GM21515 (cell line): ENCODE results near the gene SYT17.

Experiments used
- ATAC-seq: cut with Tn5 transposase; IDR thresholded peaks from one replicate; pipeline ENCODE4 v1.9.1; 2021; ENCODE audit not compliant: unreplicated experiment

SYT17 gene

GRCh38 chr16:19291475-19291874 lies 123.4 kb downstream of the SYT17 start:
- ATAC-seq, result no peak

DNA sequence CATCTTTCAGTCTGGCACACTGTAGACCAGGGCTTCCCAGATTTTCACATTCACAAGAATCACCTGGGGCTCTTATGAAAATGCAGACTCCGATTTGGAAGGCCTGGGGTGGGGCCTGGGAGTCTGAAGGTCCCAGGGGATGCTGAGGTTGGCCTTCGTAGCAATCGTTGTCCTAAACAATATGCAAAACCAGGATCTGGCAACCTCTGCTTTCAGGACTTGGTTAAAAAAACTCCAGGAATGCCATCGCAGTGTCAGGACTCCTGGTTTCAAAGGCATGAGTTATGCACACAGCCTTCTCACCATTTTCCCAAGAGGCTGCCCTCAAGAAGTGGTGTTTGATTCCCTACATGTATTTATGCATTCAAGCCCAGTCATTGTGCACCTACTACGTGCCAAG lies 124.1 kb downstream of the SYT17 start:
- ATAC-seq, result no peak

GRCh38 chr16:19294156-19294649 lies 126.2 kb downstream of the SYT17 start:
- peak; percentile 70 for ATAC-seq

GRCh38 chr16:19295393-19295792 lies 127.4 kb downstream of the SYT17 start:
- no peak for ATAC-seq

GRCh38 chr16:19297454-19297853 lies 129.4 kb downstream of the SYT17 start:
- no peak for ATAC-seq

DNA sequence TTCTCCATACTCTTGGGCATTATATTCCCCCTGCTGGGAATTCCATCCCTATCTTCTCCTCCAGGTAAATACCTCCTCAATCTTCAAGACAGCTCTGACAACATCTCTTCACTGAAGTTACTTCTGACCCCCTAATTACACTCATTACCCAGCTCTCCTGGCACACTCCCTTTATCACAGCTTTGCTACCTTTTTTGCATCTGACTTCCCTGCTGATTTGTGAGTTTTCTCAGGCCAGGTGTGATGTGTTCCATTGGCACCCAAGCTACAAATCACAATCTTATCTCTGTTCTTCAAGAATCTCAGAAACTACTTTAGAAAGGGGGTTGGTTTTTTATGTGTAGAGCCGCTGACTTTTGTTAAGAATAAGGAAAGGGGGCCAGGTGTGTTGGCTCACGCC lies 131.5 kb downstream of the SYT17 start:
- no peak for ATAC-seq

GRCh38 chr16:19301931-19302330 lies 133.9 kb downstream of the SYT17 start:
- ATAC-seq, result no peak

- ATAC-seq, result no peak
These were observed 136.7 kb downstream of the SYT17 start for GRCh38 chr16:19304750-19305149.

DNA sequence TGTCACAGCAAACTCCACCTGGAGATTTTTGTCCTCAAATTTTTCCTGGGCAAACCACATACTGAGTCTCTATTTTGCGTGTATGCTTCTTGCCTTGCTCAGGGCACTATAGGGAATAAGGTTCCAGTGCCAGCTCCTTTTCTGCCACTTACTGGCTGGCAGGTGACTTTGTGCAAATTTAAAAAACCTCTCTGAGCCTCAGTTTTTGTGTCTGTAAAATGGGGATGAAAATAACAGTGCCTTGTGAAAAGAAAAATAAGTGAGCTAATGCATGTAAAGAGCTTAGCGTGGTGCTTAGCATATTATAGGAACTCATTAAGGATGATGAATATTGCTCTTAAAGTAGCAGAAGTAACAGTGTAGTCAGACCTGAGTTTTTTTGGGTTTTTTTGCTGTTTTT lies 137.4 kb downstream of the SYT17 start:
- no peak for ATAC-seq

GRCh38 chr16:19307587-19308241 lies 139.7 kb downstream of the SYT17 start:
- ATAC-seq, result no peak

DNA sequence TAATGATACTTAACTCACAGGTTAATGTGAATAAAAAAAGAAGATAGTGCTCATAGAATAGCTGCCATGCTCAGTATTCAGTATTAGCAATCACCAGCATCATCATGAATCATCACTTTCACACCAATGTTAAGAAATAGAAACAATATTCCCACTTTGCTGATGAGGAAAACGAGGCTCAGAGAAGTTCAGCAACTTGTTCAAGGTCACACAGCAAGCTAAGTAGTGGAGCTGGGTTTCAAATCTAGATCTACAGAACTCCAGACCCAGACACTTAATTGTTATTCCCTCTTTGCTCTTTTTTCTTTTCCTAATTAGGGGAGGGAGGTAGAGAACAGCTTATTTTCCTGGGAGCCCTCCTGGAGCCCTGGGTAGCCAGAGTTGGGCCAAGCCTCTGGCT lies 140.4 kb downstream of the SYT17 start:
- no peak for ATAC-seq

DNA sequence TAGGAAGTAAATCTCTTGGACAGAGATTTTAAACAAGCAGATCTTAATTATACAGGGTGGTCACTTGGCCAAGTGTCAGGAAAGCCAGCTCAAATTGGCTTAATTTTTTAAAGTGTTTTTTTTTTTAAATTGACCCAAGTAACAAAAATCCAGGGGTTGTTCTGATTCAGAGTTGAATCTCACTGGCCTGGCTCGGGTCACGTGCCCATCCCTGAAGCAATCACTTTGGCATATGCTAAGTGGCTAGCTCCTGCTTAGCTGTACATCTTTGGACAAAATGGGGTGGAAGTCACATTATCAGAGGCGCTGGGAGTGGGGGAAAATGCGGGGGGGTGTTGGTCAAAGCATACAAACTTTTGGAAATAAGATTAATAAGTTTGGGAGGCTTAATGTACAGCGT lies 141.1 kb downstream of the SYT17 start:
- ATAC-seq, result no peak

DNA sequence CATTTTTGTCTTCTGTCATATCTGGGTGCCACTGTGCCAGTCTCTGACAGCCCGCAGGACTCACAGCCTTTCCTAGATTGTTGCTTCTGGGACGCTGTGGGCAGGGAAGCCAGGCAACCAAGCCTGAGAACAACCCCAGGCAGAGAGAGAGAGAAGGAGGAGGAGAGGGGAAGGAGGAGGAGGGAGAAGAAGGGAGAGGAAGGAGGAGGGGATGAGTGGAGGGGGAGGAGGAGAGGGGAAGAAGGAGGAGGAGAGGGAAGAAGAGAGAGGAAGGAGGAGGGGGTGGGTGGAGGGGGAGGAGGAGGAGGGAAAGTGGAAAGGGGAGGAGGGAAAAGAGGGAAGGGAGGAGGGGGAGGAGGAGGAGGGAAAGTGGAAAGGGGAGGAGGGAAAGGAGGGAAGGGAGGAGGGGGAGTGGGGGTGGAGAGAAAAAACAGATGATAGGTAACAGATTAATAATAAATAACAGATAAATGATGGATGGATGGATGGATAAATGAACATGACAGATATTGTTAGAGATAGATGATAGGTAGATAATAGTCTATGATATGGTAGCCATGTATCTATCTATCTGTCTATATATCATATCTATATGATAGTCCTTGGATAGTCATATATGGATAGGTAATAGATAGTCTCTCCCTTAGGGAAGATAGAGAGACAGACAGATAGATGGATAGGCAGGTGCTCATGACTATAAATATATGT lies 146.8 kb downstream of the SYT17 start:
- ATAC-seq, result no peak

GRCh38 chr16:19315889-19316433 lies 147.9 kb downstream of the SYT17 start:
- no peak for ATAC-seq

GRCh38 chr16:19316846-19317245 lies 148.8 kb downstream of the SYT17 start:
- no peak for ATAC-seq
